Activated naive CD8-positive, alpha-beta T cell treated with anti-CD3 and anti-CD28 coated beads, Interleukin-2, amount 50 U/mL, for 24 hours (primary cell): ENCODE results near the gene CDH23.

Experiments used
- ATAC-seq: fragments of 150-1000 bp; cut with Tn5 transposase; one replicate; pipeline ENCODE4 v1.10.0; 2021
- DNase-seq: peaks from one replicate; pipeline ENCODE4 v3.0.0; 2021
- H3K27ac Mint-ChIP-seq: one replicate; pipeline ENCODE4 v1.8.0; 2021; ENCODE audit warnings: mild to moderate bottlenecking, mixed read lengths
- H3K27me3 Mint-ChIP-seq: one replicate; pipeline ENCODE4 v1.8.0; 2021; ENCODE audit warnings: mixed read lengths
- H3K36me3 Mint-ChIP-seq: one replicate; pipeline ENCODE4 v1.8.0; 2021; ENCODE audit warnings: low read depth, mixed read lengths
- H3K4me1 Mint-ChIP-seq: one replicate; pipeline ENCODE4 v1.8.0; 2021; ENCODE audit warnings: mixed read lengths
- H3K4me3 Mint-ChIP-seq: one replicate; pipeline ENCODE4 v1.8.0; 2021; ENCODE audit warnings: mild to moderate bottlenecking, moderate library complexity, mixed read lengths
- H3K9me3 Mint-ChIP-seq: one replicate; pipeline ENCODE4 v1.8.0; 2021; ENCODE audit warnings: mixed read lengths

Gene CDH23

GRCh38 chr10:71860243-71861029, 463.7 kb downstream of the CDH23 start:
- Mint-ChIP-seq H3K4me3 (no peak overlapping the region), H3K4me1 (peaks cover 11% of the 10 kb centered on the region), H3K36me3 (no peaks in the 10 kb centered on the region), H3K9me3 (no peaks in the 10 kb centered on the region), H3K27me3 (peaks cover 3% of the 10 kb centered on the region), H3K27ac (no peak overlapping the region)
- DNase-seq (peak; percentile 42), ATAC-seq (peak; percentile 77)

- no peak overlapping the region for H3K4me3 Mint-ChIP-seq
- peaks cover 17% of the 10 kb centered on the region for H3K4me1 Mint-ChIP-seq
- H3K27ac Mint-ChIP-seq = no peak overlapping the region
- H3K36me3 Mint-ChIP-seq = no peaks in the 10 kb centered on the region
- ATAC-seq (no peak), DNase-seq (no peak)
- H3K27me3 Mint-ChIP-seq = peaks cover 3% of the 10 kb centered on the region
- H3K9me3 Mint-ChIP-seq = no peaks in the 10 kb centered on the region
Observed at GRCh38 chr10:71863203-71863602, 466.5 kb downstream of the CDH23 start.

GRCh38 chr10:71864911-71865361, 468.2 kb downstream of the CDH23 start:
- Mint-ChIP-seq H3K9me3 (no peaks in the 10 kb centered on the region), H3K36me3 (no peaks in the 10 kb centered on the region), H3K27me3 (peaks cover 3% of the 10 kb centered on the region), H3K27ac (no peak overlapping the region), H3K4me1 (peaks cover 20% of the 10 kb centered on the region), H3K4me3 (no peak overlapping the region)
- ATAC-seq (peak; percentile 30), DNase-seq (no peak)
